KMS-11 (cell line): Measurements from ENCODE around the gene AP1B1.
"Not testable (repeated sequence)": the region's sequence is repeated elsewhere in the genome, so short reads cannot be mapped to it uniquely, and the experiment has no call there.

Experiments used
- H2AFZ ChIP-seq: fragments of 200-600 bp; sonication (generic); 2 replicates; pipeline ENCODE4 v1.6.1; 2016; ENCODE audit warnings: antibody characterized with exemption, mixed run types, low read depth
- H3K27ac ChIP-seq: fragments of 200-600 bp; sonication (generic); 2 replicates; pipeline ENCODE4 v1.6.1; 2016; ENCODE audit warnings: mild to moderate bottlenecking, mixed run types
- H3K27me3 ChIP-seq: fragments of 200-600 bp; sonication (generic); 2 replicates; pipeline ENCODE4 v1.6.1; 2017; ENCODE audit warnings: mild to moderate bottlenecking, low read depth, mixed run types, moderate library complexity; ENCODE audit not compliant: insufficient read depth
- H3K36me3 ChIP-seq: fragments of 200-600 bp; sonication (generic); 2 replicates; pipeline ENCODE4 v1.6.1; 2017; ENCODE audit warnings: mild to moderate bottlenecking, mixed run types; ENCODE audit not compliant: insufficient read depth
- H3K4me1 ChIP-seq: fragments of 200-600 bp; sonication (generic); 2 replicates; pipeline ENCODE4 v1.6.1; 2016; ENCODE audit warnings: mild to moderate bottlenecking, low read depth, mixed run types; ENCODE audit not compliant: poor library complexity, severe bottlenecking
- H3K4me2 ChIP-seq: fragments of 200-600 bp; sonication (generic); 2 replicates; pipeline ENCODE4 v1.7.0; 2016; ENCODE audit warnings: mild to moderate bottlenecking, mixed run types
- H3K4me3 ChIP-seq: fragments of 200-600 bp; sonication (generic); IDR thresholded peaks from 2 replicates; pipeline ENCODE4 v1.6.1; 2017; ENCODE audit warnings: low read depth, low read length, mixed read lengths; ENCODE audit not compliant: insufficient read depth
- H3K79me2 ChIP-seq: fragments of 200-600 bp; sonication (generic); 2 replicates; pipeline ENCODE4 v1.6.1; 2016; ENCODE audit warnings: low read depth, mixed run types; ENCODE audit not compliant: insufficient read depth
- H3K9ac ChIP-seq: fragments of 200-600 bp; sonication (generic); 2 replicates; pipeline ENCODE4 v1.6.1; 2016; ENCODE audit warnings: mild to moderate bottlenecking, mixed run types
- H4K20me1 ChIP-seq: fragments of 200-600 bp; sonication (generic); 2 replicates; pipeline ENCODE4 v1.6.1; 2016; ENCODE audit warnings: mild to moderate bottlenecking, mixed run types; ENCODE audit not compliant: insufficient read depth
- TF ChIP-seq, protein P1 (sequence below): fragments of 200-600 bp; sonication (generic); conservative IDR thresholded peaks from 2 replicates; pipeline ENCODE4 v1.6.1; 2017; ENCODE audit warnings: low read depth, mild to moderate bottlenecking, antibody characterized with exemption, low read length, moderate library complexity, mixed read lengths

Gene AP1B1

DNA sequence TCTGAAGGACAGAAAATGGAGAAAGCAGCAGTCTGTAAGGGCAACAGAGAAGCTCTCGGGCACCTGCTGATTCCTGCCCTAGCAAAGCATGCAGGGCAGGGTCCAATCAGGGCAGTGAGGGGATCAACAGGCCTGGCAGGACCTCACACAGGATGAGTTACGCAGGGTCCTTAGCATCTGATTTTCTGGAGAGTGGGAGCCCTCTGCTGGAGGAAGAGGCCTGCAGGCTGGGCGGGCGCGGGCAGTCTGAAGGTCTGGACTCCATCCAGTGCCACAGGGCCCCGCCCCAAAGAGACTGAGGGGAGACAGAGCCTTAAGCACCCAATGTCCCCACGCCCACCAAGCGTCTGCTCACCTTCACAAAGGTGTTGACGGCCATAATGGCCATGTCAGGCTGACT, 28.9 kb downstream of the AP1B1 start:
- Histone ChIP-seq H3K27me3 (no peaks in the 10 kb centered on the region), H3K9ac (no peak overlapping the region), H4K20me1 (no peaks in the 10 kb centered on the region), H3K4me1 (peaks cover 10% of the 10 kb centered on the region), H3K36me3 (no peaks in the 10 kb centered on the region), H3K4me2 (no peak overlapping the region), H3K27ac (no peak overlapping the region), H3K79me2 (no peaks in the 10 kb centered on the region), H3K4me3 (no peak overlapping the region), H2AFZ (no peak overlapping the region)
- TF ChIP-seq, protein P1, sequence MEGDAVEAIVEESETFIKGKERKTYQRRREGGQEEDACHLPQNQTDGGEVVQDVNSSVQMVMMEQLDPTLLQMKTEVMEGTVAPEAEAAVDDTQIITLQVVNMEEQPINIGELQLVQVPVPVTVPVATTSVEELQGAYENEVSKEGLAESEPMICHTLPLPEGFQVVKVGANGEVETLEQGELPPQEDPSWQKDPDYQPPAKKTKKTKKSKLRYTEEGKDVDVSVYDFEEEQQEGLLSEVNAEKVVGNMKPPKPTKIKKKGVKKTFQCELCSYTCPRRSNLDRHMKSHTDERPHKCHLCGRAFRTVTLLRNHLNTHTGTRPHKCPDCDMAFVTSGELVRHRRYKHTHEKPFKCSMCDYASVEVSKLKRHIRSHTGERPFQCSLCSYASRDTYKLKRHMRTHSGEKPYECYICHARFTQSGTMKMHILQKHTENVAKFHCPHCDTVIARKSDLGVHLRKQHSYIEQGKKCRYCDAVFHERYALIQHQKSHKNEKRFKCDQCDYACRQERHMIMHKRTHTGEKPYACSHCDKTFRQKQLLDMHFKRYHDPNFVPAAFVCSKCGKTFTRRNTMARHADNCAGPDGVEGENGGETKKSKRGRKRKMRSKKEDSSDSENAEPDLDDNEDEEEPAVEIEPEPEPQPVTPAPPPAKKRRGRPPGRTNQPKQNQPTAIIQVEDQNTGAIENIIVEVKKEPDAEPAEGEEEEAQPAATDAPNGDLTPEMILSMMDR = 0 out of 2 replicates have a peak, but pooled peaks have one; percentile 23

DNA sequence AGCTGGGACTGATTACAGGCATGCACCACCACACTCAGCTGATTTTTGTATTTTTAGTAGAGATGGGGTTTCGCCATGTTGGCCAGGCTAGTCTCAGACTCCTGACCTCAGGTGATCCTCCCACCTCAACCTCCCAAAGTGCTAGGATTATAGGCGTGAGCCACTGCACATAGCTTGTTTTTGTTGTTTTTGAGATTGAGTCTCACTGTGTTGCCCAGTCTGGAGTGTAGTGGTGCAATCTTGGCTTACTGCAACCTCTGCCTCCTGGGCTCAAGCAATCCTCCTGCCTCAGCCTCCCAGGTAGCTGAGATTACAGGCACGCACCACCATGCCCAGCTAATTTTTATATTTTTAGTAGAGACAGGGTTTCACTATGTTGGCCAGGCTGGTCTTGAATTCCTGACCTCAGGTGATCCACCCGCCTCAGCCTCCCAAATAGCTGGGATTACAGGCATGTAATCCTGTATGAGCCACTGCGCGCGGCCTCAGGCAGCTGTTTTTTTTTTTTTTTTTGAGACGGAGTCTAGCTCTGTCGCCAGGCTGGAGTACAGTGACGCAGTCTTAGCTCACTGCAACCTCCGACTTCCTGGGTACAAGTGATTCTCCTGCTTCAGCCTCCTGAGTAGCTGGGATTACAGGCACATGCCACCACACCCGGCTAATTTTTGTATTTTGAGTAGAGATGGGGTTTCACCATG, 31.0 kb downstream of the AP1B1 start:
- not testable (repeated sequence) for H3K4me3 ChIP-seq, H3K4me1 ChIP-seq

DNA sequence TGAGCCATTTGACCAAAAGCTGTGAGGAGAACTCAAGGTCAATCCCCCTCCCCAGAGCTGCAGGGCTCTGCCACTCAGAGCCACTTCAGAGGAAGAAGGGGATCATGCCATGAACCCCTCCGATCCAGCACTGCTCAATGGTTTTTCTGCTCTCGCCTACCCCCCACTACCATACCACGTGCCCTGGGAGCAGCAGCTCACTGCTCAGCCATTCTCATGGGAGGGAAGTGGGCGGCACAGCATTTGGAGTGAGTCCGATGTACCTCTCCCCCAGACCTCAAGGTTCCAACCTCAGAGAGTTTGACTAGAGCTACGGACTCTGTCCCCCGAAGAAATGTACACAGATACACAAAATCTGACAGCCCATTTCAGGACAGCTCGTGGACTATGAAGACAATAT, 34.5 kb downstream of the AP1B1 start:
- Histone ChIP-seq H3K27me3 (no peaks in the 10 kb centered on the region), H3K4me3 (no peak overlapping the region), H4K20me1 (no peaks in the 10 kb centered on the region), H3K4me1 (no peaks in the 10 kb centered on the region), H3K9ac (no peak overlapping the region), H2AFZ (no peak overlapping the region), H3K4me2 (no peak overlapping the region), H3K36me3 (no peaks in the 10 kb centered on the region), H3K79me2 (no peaks in the 10 kb centered on the region), H3K27ac (no peak overlapping the region)
- TF ChIP-seq, protein P1 = no peak

More for the DNA sequence above, 31.0 kb downstream of the AP1B1 start:
- H2AFZ ChIP-seq, H3K79me2 ChIP-seq, H3K27ac ChIP-seq, H3K36me3 ChIP-seq, H3K4me2 ChIP-seq, H4K20me1 ChIP-seq, H3K27me3 ChIP-seq, H3K9ac ChIP-seq: not testable (repeated sequence)

DNA sequence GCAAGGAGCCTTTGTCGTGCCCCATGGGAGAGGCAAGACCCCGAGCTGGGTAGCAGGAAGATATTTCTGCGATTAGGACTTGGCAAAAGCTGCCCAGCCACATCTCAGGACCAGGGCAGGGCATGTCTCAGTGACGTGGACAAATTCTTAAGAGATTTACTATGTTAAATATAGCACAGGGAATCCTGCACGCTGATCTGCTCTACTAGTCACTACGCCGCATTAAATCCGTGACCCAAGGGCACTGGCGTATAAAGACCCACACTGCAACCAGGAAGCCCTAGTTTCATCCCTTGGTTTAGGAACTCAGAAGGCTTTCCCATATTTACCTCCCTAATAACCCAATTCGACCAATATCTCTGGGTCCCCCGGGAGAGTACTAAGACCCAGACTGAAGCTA, 35.1 kb downstream of the AP1B1 start:
- Histone ChIP-seq H3K79me2 (no peaks in the 10 kb centered on the region), H4K20me1 (no peaks in the 10 kb centered on the region), H3K36me3 (no peaks in the 10 kb centered on the region), H2AFZ (no peak overlapping the region), H3K27ac (no peak overlapping the region), H3K4me1 (no peaks in the 10 kb centered on the region), H3K4me2 (no peak overlapping the region), H3K4me3 (no peak overlapping the region), H3K27me3 (no peaks in the 10 kb centered on the region), H3K9ac (no peak overlapping the region)
- TF ChIP-seq, protein P1 = no peak

DNA sequence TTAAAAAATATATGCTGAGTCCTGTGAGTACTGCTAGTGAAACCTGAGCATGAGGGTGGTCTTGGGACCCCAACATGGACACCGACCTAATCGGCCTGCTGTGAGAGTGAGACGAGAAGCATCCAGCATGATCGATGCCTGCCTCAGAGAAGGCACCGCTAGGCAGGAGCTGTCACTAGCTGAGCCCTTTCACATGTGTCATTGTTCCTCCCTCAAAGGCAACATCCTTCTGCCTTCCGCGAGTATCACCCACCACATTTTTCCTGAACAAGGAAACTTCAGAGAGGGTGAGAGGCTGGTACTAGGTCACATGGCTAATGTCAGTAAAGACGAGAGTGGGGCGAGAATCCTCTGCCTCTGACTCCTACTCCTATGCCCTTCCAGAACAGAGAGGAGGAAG, 35.6 kb downstream of the AP1B1 start:
- Histone ChIP-seq H3K4me2 (no peak overlapping the region), H3K4me1 (no peaks in the 10 kb centered on the region), H3K36me3 (no peaks in the 10 kb centered on the region), H2AFZ (no peak overlapping the region), H3K9ac (no peak overlapping the region), H3K27me3 (no peaks in the 10 kb centered on the region), H4K20me1 (no peaks in the 10 kb centered on the region), H3K79me2 (no peaks in the 10 kb centered on the region), H3K4me3 (no peak overlapping the region), H3K27ac (no peak overlapping the region)
- TF ChIP-seq, protein P1 = no peak
